Nephron progenitor cell (in vitro differentiated cells): ENCODE measurements around the gene ADAMTS14.

Experiments
- DNase-seq: peaks from one replicate; pipeline ENCODE4 v3.0.0; 2021
- H3K27ac Mint-ChIP-seq: 2 replicates; pipeline ENCODE4 v1.8.0; 2021; ENCODE audit warnings: mild to moderate bottlenecking, moderate library complexity, mixed read lengths
- H3K27me3 Mint-ChIP-seq: 2 replicates; pipeline ENCODE4 v1.8.0; 2021; ENCODE audit warnings: mild to moderate bottlenecking, low read depth, mixed read lengths; ENCODE audit not compliant: poor library complexity
- H3K36me3 Mint-ChIP-seq: 2 replicates; pipeline ENCODE4 v1.8.0; 2021; ENCODE audit warnings: low read depth, mixed read lengths
- H3K4me1 Mint-ChIP-seq: 2 replicates; pipeline ENCODE4 v1.8.0; 2021; ENCODE audit warnings: mixed read lengths
- H3K4me3 Mint-ChIP-seq: 2 replicates; pipeline ENCODE4 v1.8.0; 2021; ENCODE audit warnings: mild to moderate bottlenecking, moderate library complexity, mixed read lengths
- H3K9me3 Mint-ChIP-seq: 2 replicates; pipeline ENCODE4 v1.8.0; 2021; ENCODE audit warnings: mild to moderate bottlenecking, moderate library complexity, mixed read lengths
- CTCF ChIP-seq: fragments of 200-600 bp; sonication (generic); IDR thresholded peaks from 2 replicates; pipeline ENCODE4 v1.5.0; 2021; ENCODE audit warnings: antibody characterized with exemption

The ADAMTS14 gene

GRCh38 chr10:70785190-70785589 is 112.9 kb downstream of the ADAMTS14 start, which contains the start of gene TBATA:
Gene TBATA (minus strand): TSS chr10:70785377. CDS start chr10:70783379, 1,998 bp downstream.
- no peaks in the 10 kb centered on the region for H3K27me3 Mint-ChIP-seq
- no peak within 1 kb of the TSS for H3K4me3 Mint-ChIP-seq
- H3K27ac Mint-ChIP-seq: no peak within 1 kb of the TSS
- no peaks in the 10 kb centered on the region for H3K36me3 Mint-ChIP-seq
- peaks cover 10% of the 10 kb centered on the region for H3K4me1 Mint-ChIP-seq
- H3K9me3 Mint-ChIP-seq: peaks cover 4% of the 10 kb centered on the region
- no peak for DNase-seq
- no peak for TF ChIP-seq CTCF

- H3K4me3 Mint-ChIP-seq: no peak overlapping the region
- H3K9me3 Mint-ChIP-seq: peaks cover 4% of the 10 kb centered on the region
- TF ChIP-seq CTCF: no peak
- no peak overlapping the region for H3K27ac Mint-ChIP-seq
- no peak for DNase-seq
- peaks cover 9% of the 10 kb centered on the region for H3K4me1 Mint-ChIP-seq
- no peaks in the 10 kb centered on the region for H3K27me3 Mint-ChIP-seq
- no peaks in the 10 kb centered on the region for H3K36me3 Mint-ChIP-seq
Measured at GRCh38 chr10:70786799-70787415, 114.6 kb downstream of the ADAMTS14 start.

- Mint-ChIP-seq H3K4me1 (peaks cover 9% of the 10 kb centered on the region), H3K27me3 (peaks cover 6% of the 10 kb centered on the region), H3K9me3 (peaks cover 7% of the 10 kb centered on the region), H3K27ac (no peak overlapping the region), H3K4me3 (no peak overlapping the region), H3K36me3 (no peaks in the 10 kb centered on the region)
- DNase-seq: no peak
- TF ChIP-seq CTCF: no peak
Measured at GRCh38 chr10:70791386-70792039, 119.2 kb downstream of the ADAMTS14 start.

- no peak for DNase-seq
- peaks cover 14% of the 10 kb centered on the region for H3K27me3 Mint-ChIP-seq
- no peak for TF ChIP-seq CTCF
- H3K36me3 Mint-ChIP-seq: no peaks in the 10 kb centered on the region
- peaks cover 5% of the 10 kb centered on the region for H3K4me1 Mint-ChIP-seq
- peaks cover 13% of the 10 kb centered on the region for H3K9me3 Mint-ChIP-seq
- no peak overlapping the region for H3K4me3 Mint-ChIP-seq
- no peak overlapping the region for H3K27ac Mint-ChIP-seq
Measured at GRCh38 chr10:70795613-70796012, 123.3 kb downstream of the ADAMTS14 start.

- Mint-ChIP-seq H3K4me3 (no peak overlapping the region), H3K27ac (no peak overlapping the region), H3K4me1 (no peaks in the 10 kb centered on the region), H3K9me3 (peaks cover 23% of the 10 kb centered on the region), H3K36me3 (no peaks in the 10 kb centered on the region), H3K27me3 (peaks cover 14% of the 10 kb centered on the region)
- TF ChIP-seq CTCF: no peak
- no peak for DNase-seq
Measured at GRCh38 chr10:70797840-70798239, 125.5 kb downstream of the ADAMTS14 start.

- H3K27ac Mint-ChIP-seq: no peak overlapping the region
- TF ChIP-seq CTCF: no peak
- peaks cover 12% of the 10 kb centered on the region for H3K27me3 Mint-ChIP-seq
- DNase-seq: no peak
- H3K9me3 Mint-ChIP-seq: peaks cover 26% of the 10 kb centered on the region
- no peaks in the 10 kb centered on the region for H3K4me1 Mint-ChIP-seq
- H3K4me3 Mint-ChIP-seq: no peak overlapping the region
- no peaks in the 10 kb centered on the region for H3K36me3 Mint-ChIP-seq
Measured at GRCh38 chr10:70799124-70799523, 126.8 kb downstream of the ADAMTS14 start.
